Body of pancreas (tissue), 4 donors: Measurements from ENCODE around the gene SLC22A2. TPM values are rescaled to one million over a fixed set of nuclear protein-coding genes. Genes with fewer than 3 reads are reported as not detected.

Experiments used
- ATAC-seq: fragments of 150-250 bp; one replicate; pipeline ENCODE4 v1.9.1; 2016
- DNase-seq, 4 donors: peaks; one replicate each; pipeline ENCODE4 v3.0.0-alpha.2; 2019
- H3K27ac ChIP-seq, 4 donors: fragments of 200-600 bp; sonication (generic); 1 replicate in 3 of 4; 2 replicates in 1 of 4; pipeline versions ENCODE4 v1.5.1 to v1.6.1; 2016 to 2019; ENCODE audit warnings: mild to moderate bottlenecking in 1 of 4, mixed read lengths in 1 of 4, moderate library complexity in 1 of 4
- H3K27me3 ChIP-seq, 2 donors: fragments of 200-600 bp; sonication (generic); one replicate each; pipeline ENCODE4 v1.6.0; 2016; ENCODE audit warnings: mild to moderate bottlenecking in 1 of 2
- H3K36me3 ChIP-seq, 2 donors: fragments of 200-600 bp; sonication (generic); replicated peaks in 1 of 2; 2 replicates each; pipeline ENCODE4 v1.5.1; 2016; ENCODE audit warnings: low read depth in 2 of 2; ENCODE audit not compliant: insufficient read depth in 1 of 2
- H3K4me1 ChIP-seq: fragments of 200-600 bp; sonication (generic); one replicate; pipeline ENCODE4 v1.6.0; 2016
- H3K4me3 ChIP-seq, 2 donors: fragments of 200-600 bp; sonication (generic); 1 replicate in 1 of 2; 2 replicates in 1 of 2; pipeline ENCODE4 v1.5.1; 2016 to 2019
- H3K9me3 ChIP-seq, 3 donors: fragments of 200-600 bp; sonication (generic); 1 replicate in 2 of 3; 2 replicates in 1 of 3; pipeline ENCODE4 v1.5.1; 2016
- POLR2A ChIP-seq, 3 donors: fragments of 450-650 bp; IDR thresholded peaks; one replicate each; pipeline ENCODE4 v1.6.1; 2016; ENCODE audit warnings: antibody characterized with exemption in 3 of 3, mild to moderate bottlenecking in 2 of 3
- WGBS, 2 donors: methylation state at CpG; one replicate each; pipeline ENCODE4 v1.1.5; 2017; 5-methylcytosine and 5-hydroxymethylcytosine counted together
- intact Hi-C: fragments of 100-400 bp; cut with DNase I; formaldehyde crosslinking; loops from one replicate; pipeline ENCODE4 v1.15.1; 2023
- total RNA-seq, 2 donors: library from RNA; depleted of rRNA; stranded (reverse); fragments of >200 nt; gene quantifications; one replicate each; pipeline ENCODE4 v1.1.0, GENCODE V29; 2016
- TF ChIP-seq, protein P1 (sequence below), 7 experiments: fragments of 450-650 bp in 4 of 7; fragments of 200-600 bp in 3 of 7; sonication (generic) in 3 of 7; IDR thresholded peaks; one replicate each; pipeline ENCODE4 v1.5.1; 2016 to 2019; ENCODE audit warnings: antibody characterized with exemption in 7 of 7

Gene SLC22A2
- total RNA-seq, 2 donors from 2014 or later = not detected

DNA sequence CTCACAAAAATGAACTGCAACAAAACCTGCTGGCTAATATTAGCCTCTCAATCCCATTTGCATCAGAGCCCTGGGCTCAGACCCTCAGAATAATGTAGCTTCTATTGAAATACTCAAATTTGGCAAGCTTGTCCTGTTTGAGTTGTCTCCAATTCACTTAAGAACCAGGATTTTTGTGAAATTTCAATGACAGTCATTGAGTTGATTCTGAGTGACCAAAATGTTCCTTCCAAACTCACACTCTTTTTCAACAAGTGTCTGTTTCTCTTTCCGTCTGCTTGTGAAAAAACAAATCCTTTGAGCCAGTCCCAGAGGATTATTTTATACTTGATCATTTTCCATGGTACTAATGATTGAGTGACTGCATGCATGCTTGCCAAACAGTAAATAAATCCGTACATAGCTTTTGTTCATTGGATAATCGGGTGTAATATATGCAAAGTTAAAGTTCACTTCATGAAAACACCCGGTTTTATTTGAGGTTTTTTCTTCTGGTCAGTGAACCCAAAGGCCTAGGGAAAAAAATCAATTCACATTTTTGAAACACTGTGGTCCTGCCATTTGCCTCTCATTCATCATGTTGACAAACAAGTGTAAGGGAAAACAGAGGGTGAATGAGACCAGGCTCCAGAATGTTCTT lies 16.4 kb upstream of the SLC22A2 start:
- intact Hi-C loops = no loop called here
- WGBS, 2 donors = 43 to 49% methylated on average over 4 of the region's 4 CpGs

DNA sequence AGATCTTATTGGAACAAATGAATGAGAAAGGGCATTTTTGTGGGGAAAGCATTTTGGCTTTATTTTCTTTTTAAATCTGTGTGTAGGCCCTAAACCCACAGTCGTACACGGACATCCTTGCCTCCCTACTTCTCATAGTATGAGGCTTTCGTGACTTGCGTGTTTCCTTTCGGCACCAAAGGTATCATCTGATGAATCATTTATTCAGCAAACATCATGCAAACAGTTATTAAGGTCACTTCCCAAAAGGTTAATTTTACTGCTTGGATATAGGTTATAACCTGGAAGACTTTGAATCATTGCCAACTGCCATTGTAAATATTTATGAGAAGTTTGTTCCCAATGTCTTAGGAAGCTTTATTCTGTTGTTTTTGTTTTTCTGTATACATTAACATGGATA lies 15.1 kb upstream of the SLC22A2 start:
- no peak overlapping the region for H3K4me3 ChIP-seq
- DNase-seq (no peak), ATAC-seq (no peak)
- no peaks in the 10 kb centered on the region for H3K9me3 ChIP-seq
- no peaks in the 10 kb centered on the region for H3K36me3 ChIP-seq
- WGBS, 2 donors = 78 to 92% methylated on average over 5 of the region's 5 CpGs
- intact Hi-C loops = no loop called here
- TF ChIP-seq POLR2A (IDR thresholded peaks at IDR 0.05) = no peak
- TF ChIP-seq, protein P1, sequence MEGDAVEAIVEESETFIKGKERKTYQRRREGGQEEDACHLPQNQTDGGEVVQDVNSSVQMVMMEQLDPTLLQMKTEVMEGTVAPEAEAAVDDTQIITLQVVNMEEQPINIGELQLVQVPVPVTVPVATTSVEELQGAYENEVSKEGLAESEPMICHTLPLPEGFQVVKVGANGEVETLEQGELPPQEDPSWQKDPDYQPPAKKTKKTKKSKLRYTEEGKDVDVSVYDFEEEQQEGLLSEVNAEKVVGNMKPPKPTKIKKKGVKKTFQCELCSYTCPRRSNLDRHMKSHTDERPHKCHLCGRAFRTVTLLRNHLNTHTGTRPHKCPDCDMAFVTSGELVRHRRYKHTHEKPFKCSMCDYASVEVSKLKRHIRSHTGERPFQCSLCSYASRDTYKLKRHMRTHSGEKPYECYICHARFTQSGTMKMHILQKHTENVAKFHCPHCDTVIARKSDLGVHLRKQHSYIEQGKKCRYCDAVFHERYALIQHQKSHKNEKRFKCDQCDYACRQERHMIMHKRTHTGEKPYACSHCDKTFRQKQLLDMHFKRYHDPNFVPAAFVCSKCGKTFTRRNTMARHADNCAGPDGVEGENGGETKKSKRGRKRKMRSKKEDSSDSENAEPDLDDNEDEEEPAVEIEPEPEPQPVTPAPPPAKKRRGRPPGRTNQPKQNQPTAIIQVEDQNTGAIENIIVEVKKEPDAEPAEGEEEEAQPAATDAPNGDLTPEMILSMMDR (IDR thresholded peaks at IDR 0.05) = no peak
- no peaks in the 10 kb centered on the region for H3K27me3 ChIP-seq
- no peaks in the 10 kb centered on the region for H3K4me1 ChIP-seq
- H3K27ac ChIP-seq = no peak overlapping the region

More for the DNA sequence above, 16.4 kb upstream of the SLC22A2 start:
- H3K4me3 ChIP-seq = no peak overlapping the region
- H3K36me3 ChIP-seq = no peaks in the 10 kb centered on the region
- H3K4me1 ChIP-seq = no peaks in the 10 kb centered on the region
- H3K27me3 ChIP-seq = no peaks in the 10 kb centered on the region
- ATAC-seq = no peak
- no peak for DNase-seq
- no peak for TF ChIP-seq POLR2A (IDR thresholded peaks at IDR 0.05)
- TF ChIP-seq, protein P1 (IDR thresholded peaks at IDR 0.05) = no peak
- no peak overlapping the region for H3K27ac ChIP-seq
- H3K9me3 ChIP-seq = no peaks in the 10 kb centered on the region

DNA sequence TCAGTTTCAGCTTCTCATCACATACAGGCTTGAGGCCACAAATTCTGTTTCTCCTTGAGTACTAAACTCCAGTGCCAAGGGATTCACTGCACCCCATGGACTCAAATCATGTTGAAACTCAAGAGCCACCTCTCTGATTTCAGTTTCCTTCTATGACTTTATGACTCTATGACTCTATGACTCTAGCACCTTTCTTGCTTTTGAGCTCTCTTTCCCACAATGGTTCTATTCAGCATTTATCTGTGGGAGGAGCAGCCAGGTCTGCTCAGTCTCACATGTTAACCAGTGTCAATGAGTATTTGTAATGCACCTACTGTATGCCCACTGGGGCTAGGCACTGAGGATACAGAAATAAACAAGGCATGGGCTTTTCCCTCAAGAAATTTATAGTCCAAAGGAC lies 14.6 kb upstream of the SLC22A2 start:
- Histone ChIP-seq H3K27me3 (no peaks in the 10 kb centered on the region), H3K4me1 (no peaks in the 10 kb centered on the region), H3K27ac (no peak overlapping the region), H3K36me3 (no peaks in the 10 kb centered on the region), H3K4me3 (no peak overlapping the region), H3K9me3 (no peaks in the 10 kb centered on the region)
- TF ChIP-seq, protein P1 (IDR thresholded peaks at IDR 0.05) = no peak
- TF ChIP-seq POLR2A (IDR thresholded peaks at IDR 0.05) = no peak
- ATAC-seq (no peak), DNase-seq (no peak)
- intact Hi-C loops = no loop called here

DNA sequence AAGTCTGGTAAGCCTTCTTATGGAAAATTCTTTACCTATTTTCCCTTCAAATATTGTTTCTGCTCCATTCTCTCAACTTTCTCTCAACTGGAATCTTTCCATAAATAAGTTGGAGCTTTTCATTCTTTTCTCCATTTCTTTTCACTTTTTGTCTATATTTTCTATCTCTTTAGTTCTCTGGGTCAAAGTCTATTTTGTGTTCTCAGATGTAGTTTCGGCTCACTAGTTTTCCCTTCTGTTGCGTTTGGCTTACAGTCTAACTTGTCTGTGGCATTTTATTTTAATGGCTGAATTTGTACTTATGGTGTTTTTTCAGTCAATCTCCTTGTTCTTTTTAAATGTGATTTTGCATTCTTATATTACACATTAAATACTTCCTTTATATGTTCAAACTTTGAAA lies 14.1 kb upstream of the SLC22A2 start:
- no peak for DNase-seq
- H3K27ac ChIP-seq = no peak overlapping the region
- intact Hi-C loops = no loop called here
- H3K36me3 ChIP-seq = no peaks in the 10 kb centered on the region
- no peak overlapping the region for H3K4me3 ChIP-seq
- WGBS, 2 donors = 87 to 93% methylated on average over 2 of the region's 2 CpGs
- ATAC-seq = no peak
- H3K27me3 ChIP-seq = no peaks in the 10 kb centered on the region
- no peaks in the 10 kb centered on the region for H3K9me3 ChIP-seq
- no peaks in the 10 kb centered on the region for H3K4me1 ChIP-seq
- TF ChIP-seq, protein P1 (IDR thresholded peaks at IDR 0.05) = no peak
- TF ChIP-seq POLR2A (IDR thresholded peaks at IDR 0.05) = no peak

DNA sequence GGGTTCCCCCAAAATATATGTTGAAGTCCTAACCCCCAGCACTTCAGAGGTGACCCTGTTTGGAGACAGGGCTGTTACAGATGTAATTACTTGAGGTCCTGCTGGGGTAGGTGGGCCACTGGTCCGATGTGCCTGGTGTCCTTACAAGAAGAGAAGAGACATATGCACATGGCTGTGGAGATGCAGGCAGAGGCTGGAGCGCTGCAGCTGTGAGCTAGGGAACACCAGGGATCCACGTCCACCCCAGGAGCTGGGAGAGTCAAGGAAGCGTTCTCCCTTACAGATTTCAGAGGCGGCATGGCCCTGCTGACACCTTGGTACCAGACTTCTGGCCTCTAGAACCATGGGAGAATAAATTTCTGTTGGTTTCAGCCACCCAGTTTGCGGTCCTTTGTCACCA lies 11.7 kb upstream of the SLC22A2 start:
- DNase-seq (no peak), ATAC-seq (no peak)
- H3K4me1 ChIP-seq = no peaks in the 10 kb centered on the region
- no peaks in the 10 kb centered on the region for H3K36me3 ChIP-seq
- H3K27ac ChIP-seq = no peak overlapping the region
- 77 to 96% methylated on average over 4 to 6 of the region's 6 CpGs for WGBS, 2 donors
- TF ChIP-seq, protein P1 (IDR thresholded peaks at IDR 0.05) = no peak
- TF ChIP-seq POLR2A (IDR thresholded peaks at IDR 0.05) = no peak
- no peak overlapping the region for H3K4me3 ChIP-seq
- intact Hi-C loops = no loop called here
- no peaks in the 10 kb centered on the region for H3K9me3 ChIP-seq
- no peaks in the 10 kb centered on the region for H3K27me3 ChIP-seq
